Measurements from ENCODE around the gene PCDHGA9.
"Not testable (repeated sequence)": the region's sequence is repeated elsewhere in the genome, so short reads cannot be mapped to it uniquely, and the experiment has no call there.

Gene PCDHGA9

GRCh38 chr5:141411575-141411974 lies 9.0 kb downstream of the PCDHGA9 start:
- TF ChIP-seq CTCF (IDR thresholded peaks at IDR 0.05; ENCODE audit: insufficient read depth, low read depth, low read length, missing control alignments) = no peak
- H3K4me3 ChIP-seq (ENCODE audit: low read length) = no peak overlapping the region
- DNase-seq (ENCODE audit: low read depth) = no peak

GRCh38 chr5:141412854-141413539 lies 10.4 kb downstream of the PCDHGA9 start, which contains the start of gene PCDHGA10:
TSS of gene PCDHGA10 (plus strand) at chr5:141412987. CDS start at chr5:141413176, 189 bp downstream.
- H3K4me3 ChIP-seq (ENCODE audit: low read length) = peak within 1 kb of the TSS; percentile 55
- DNase-seq (ENCODE audit: low read depth) = peak; percentile 79
- peak; percentile 74 for TF ChIP-seq CTCF (IDR thresholded peaks at IDR 0.05; ENCODE audit: insufficient read depth, low read depth, low read length, missing control alignments)

GRCh38 chr5:141413540-141414069 lies 11.0 kb downstream of the PCDHGA9 start:
- H3K4me3 ChIP-seq (ENCODE audit: low read length) = peak overlapping the region; percentile 55
- no peak for DNase-seq (ENCODE audit: low read depth)

GRCh38 chr5:141414548-141415274 lies 12.1 kb downstream of the PCDHGA9 start:
- not testable (repeated sequence) for H3K4me3 ChIP-seq (ENCODE audit: low read length); DNase-seq (ENCODE audit: low read depth)

More at GRCh38 chr5:141413540-141414069, 11.0 kb downstream of the PCDHGA9 start:
- no peak for TF ChIP-seq CTCF (IDR thresholded peaks at IDR 0.05; ENCODE audit: insufficient read depth, low read depth, low read length, missing control alignments)

GRCh38 chr5:141415275-141415618 lies 12.7 kb downstream of the PCDHGA9 start:
- H3K4me3 ChIP-seq (ENCODE audit: low read length); DNase-seq (ENCODE audit: low read depth): not testable (repeated sequence)

GRCh38 chr5:141417494-141418172 lies 15.1 kb downstream of the PCDHGA9 start, which contains the start of gene PCDHGB7:
TSS of gene PCDHGB7 (plus strand) at chr5:141417677. CDS start at chr5:141417860, 183 bp downstream.
- peak; percentile 79 for TF ChIP-seq CTCF (IDR thresholded peaks at IDR 0.05; ENCODE audit: insufficient read depth, low read depth, low read length, missing control alignments)
- peak; percentile 84 for DNase-seq (ENCODE audit: low read depth)
- peak within 1 kb of the TSS; percentile 48 for H3K4me3 ChIP-seq (ENCODE audit: low read length)

GRCh38 chr5:141419074-141419880 lies 16.7 kb downstream of the PCDHGA9 start:
- no peak for TF ChIP-seq CTCF (IDR thresholded peaks at IDR 0.05; ENCODE audit: insufficient read depth, low read depth, low read length, missing control alignments)
- DNase-seq (ENCODE audit: low read depth) = no peak
- H3K4me3 ChIP-seq (ENCODE audit: low read length) = no peak overlapping the region
